Breast epithelium (tissue), 4 donors: ENCODE data around the gene TBCCD1. TPM values are rescaled to one million over a fixed set of nuclear protein-coding genes. Genes with fewer than 3 reads are reported as not detected.
"Not testable (repeated sequence)": the region's sequence is repeated elsewhere in the genome, so short reads cannot be mapped to it uniquely, and the experiment has no call there.

ENCODE experiments used
- DNase-seq, 2 donors: peaks; one replicate each; pipeline ENCODE4 v3.0.0-alpha.2; 2019; ENCODE audit warnings: low spot score in 2 of 2
- H3K27ac ChIP-seq, 2 donors: fragments of 200-600 bp; sonication (generic) in 1 of 2; one replicate each; pipeline ENCODE4 v1.5.1; 2016 to 2019; ENCODE audit warnings: mild to moderate bottlenecking in 1 of 2
- H3K27me3 ChIP-seq, 2 donors: fragments of 200-600 bp; sonication (generic) in 1 of 2; one replicate each; pipeline versions ENCODE4 v1.5.1 to v1.6.0; 2017 to 2019; ENCODE audit warnings: control low read depth in 1 of 2, mild to moderate bottlenecking in 1 of 2
- H3K36me3 ChIP-seq: fragments of 200-600 bp; one replicate; pipeline ENCODE4 v1.5.1; 2019
- H3K4me1 ChIP-seq, 2 donors: fragments of 200-600 bp; sonication (generic); one replicate each; pipeline ENCODE4 v1.5.1; 2016 to 2019; ENCODE audit warnings: control low read depth in 1 of 2
- H3K4me3 ChIP-seq, 3 donors: fragments of 200-600 bp; sonication (generic); 1 replicate in 2 of 3; 2 replicates in 1 of 3; pipeline ENCODE4 v1.5.1; 2016 to 2019; ENCODE audit warnings: mild to moderate bottlenecking in 3 of 3, moderate library complexity in 2 of 3
- H3K9me3 ChIP-seq, 2 donors: fragments of 200-600 bp; sonication (generic) in 1 of 2; one replicate each; pipeline ENCODE4 v1.5.1; 2016 to 2019; ENCODE audit warnings: control low read depth in 1 of 2
- POLR2A ChIP-seq: fragments of 450-650 bp; IDR thresholded peaks from one replicate; pipeline ENCODE4 v1.6.1; 2016; ENCODE audit warnings: antibody characterized with exemption, mild to moderate bottlenecking, moderate library complexity
- POLR2AphosphoS5 ChIP-seq, 3 donors: sonication (generic); formaldehyde crosslinking; IDR thresholded peaks; one replicate each; pipeline ENCODE4 v1.6.1; 2017; ENCODE audit warnings: antibody characterized with exemption in 3 of 3
- intact Hi-C: fragments of 100-400 bp; cut with DNase I; formaldehyde crosslinking; loops from one replicate; pipeline ENCODE4 v1.15.1; 2023; ENCODE audit warnings: low total_unique reads
- total RNA-seq, 3 donors: library from RNA; depleted of rRNA; stranded (reverse); fragments of >200 nt; gene quantifications; one replicate each; pipeline ENCODE4 v1.1.0, GENCODE V29; 2016
- TF ChIP-seq, protein P1 (sequence below), 3 donors: fragments of 450-650 bp; IDR thresholded peaks; one replicate each; pipeline ENCODE4 v1.5.1; 2016 to 2017; ENCODE audit warnings: antibody characterized with exemption in 3 of 3, mild to moderate bottlenecking in 3 of 3, moderate library complexity in 3 of 3

TBCCD1 gene
- total RNA-seq, 3 donors from 2014 or later, result 15.0 to 19.6 (median 17.4) TPM

- no peak for TF ChIP-seq POLR2A
- no peak for TF ChIP-seq POLR2AphosphoS5 (IDR thresholded peaks at IDR 0.05)
- TF ChIP-seq, protein P1, sequence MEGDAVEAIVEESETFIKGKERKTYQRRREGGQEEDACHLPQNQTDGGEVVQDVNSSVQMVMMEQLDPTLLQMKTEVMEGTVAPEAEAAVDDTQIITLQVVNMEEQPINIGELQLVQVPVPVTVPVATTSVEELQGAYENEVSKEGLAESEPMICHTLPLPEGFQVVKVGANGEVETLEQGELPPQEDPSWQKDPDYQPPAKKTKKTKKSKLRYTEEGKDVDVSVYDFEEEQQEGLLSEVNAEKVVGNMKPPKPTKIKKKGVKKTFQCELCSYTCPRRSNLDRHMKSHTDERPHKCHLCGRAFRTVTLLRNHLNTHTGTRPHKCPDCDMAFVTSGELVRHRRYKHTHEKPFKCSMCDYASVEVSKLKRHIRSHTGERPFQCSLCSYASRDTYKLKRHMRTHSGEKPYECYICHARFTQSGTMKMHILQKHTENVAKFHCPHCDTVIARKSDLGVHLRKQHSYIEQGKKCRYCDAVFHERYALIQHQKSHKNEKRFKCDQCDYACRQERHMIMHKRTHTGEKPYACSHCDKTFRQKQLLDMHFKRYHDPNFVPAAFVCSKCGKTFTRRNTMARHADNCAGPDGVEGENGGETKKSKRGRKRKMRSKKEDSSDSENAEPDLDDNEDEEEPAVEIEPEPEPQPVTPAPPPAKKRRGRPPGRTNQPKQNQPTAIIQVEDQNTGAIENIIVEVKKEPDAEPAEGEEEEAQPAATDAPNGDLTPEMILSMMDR (IDR thresholded peaks at IDR 0.05), result no peak
- intact Hi-C loops, result no loop called here
- Histone ChIP-seq H3K27ac (no peak overlapping the region), H3K9me3 (no peaks in the 10 kb centered on the region), H3K4me1 (no peaks in the 10 kb centered on the region), H3K27me3 (no peaks in the 10 kb centered on the region), H3K4me3 (no peak overlapping the region), H3K36me3 (peaks cover 7% of the 10 kb centered on the region)
- no peak for DNase-seq
Observed at GRCh38 chr3:186577521-186577920, 10.4 kb upstream of the TBCCD1 start.

DNA sequence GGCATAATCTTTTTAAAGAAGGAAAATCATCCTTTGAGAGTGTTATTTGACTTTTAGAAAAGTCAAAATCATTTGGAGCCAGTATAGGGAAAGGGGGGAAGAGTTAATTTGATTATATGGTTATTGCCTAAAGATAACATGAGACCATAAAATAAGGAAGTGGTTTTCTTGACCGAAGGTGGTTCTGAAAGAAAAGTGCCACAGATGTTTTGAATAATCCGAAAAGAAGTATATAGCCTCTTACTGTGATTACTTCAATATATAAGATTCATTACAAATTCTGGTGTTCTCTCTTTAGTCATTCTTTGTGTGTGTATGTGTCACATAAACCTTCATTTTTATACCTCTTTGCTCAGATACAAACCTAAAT, 4.5 kb upstream of the TBCCD1 start:
- no peak for DNase-seq
- H3K9me3 ChIP-seq, result no peaks in the 10 kb centered on the region
- peaks cover 7% of the 10 kb centered on the region for H3K36me3 ChIP-seq
- peaks cover 4 to 5% of the 10 kb centered on the region in 2 donors for H3K4me1 ChIP-seq
- TF ChIP-seq POLR2AphosphoS5 (IDR thresholded peaks at IDR 0.05), result no peak
- no peak for TF ChIP-seq POLR2A
- TF ChIP-seq, protein P1 (IDR thresholded peaks at IDR 0.05), result no peak
- intact Hi-C loops, result no loop called here
- H3K27ac ChIP-seq, result no peak overlapping the region
- no peaks in the 10 kb centered on the region for H3K27me3 ChIP-seq
- peak overlapping the region; percentile 80 to 96 (median 92) for H3K4me3 ChIP-seq

DNA sequence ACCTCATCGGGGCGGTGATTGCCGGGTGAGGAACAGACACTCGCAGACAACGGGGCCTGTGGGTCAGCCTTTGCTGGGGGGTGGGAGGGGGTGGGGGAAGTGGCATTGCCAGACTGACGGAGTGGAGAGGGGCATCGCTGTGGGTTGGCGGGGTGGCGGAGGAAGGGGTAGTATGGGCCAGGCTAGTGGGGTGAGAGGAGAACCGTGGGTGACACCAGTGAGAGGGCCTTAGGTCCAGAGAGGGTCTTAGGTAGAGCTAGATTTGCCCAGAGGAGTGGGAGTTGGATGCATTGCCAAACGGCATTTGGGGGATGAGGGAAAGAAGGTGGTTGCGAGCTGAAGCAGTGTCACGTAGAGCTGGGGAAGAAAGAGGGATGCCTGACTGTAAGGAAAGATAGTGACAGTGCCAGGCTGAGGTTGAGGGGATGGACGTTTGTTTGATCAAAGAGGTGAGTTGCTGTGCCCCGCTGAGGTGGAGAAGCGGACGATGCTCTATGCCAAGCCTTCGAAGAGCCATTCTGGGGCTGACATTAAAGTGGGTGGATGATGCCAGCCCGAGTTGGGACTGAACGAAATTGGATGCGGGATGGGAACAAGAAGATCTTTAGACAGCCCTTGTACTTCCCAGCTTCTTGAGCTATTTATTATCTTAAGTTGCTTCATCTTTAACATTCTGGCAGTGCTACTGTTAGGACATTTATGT, 4.0 kb upstream of the TBCCD1 start:
- no peaks in the 10 kb centered on the region for H3K27me3 ChIP-seq
- peak overlapping the region; percentile 80 to 96 (median 92) for H3K4me3 ChIP-seq
- peak overlapping the region; percentile 93 to 96 for H3K27ac ChIP-seq
- intact Hi-C loops, result no loop called here
- H3K4me1 ChIP-seq, result peaks cover 4 to 5% of the 10 kb centered on the region in 2 donors
- no peak for DNase-seq
- TF ChIP-seq, protein P1 (IDR thresholded peaks at IDR 0.05), result no peak
- TF ChIP-seq POLR2AphosphoS5 (IDR thresholded peaks at IDR 0.05) (no peak), POLR2A (no peak)
- H3K36me3 ChIP-seq, result peaks cover 7% of the 10 kb centered on the region
- no peaks in the 10 kb centered on the region for H3K9me3 ChIP-seq

GRCh38 chr3:186570096-186570940, 3.2 kb upstream of the TBCCD1 start, which contains the start of gene DNAJB11:
Gene DNAJB11, plus strand, starts transcription at chr3:186570720. Its CDS starts 178 bp downstream, at chr3:186570898.
- Histone ChIP-seq H3K27me3 (no peaks in the 10 kb centered on the region), H3K36me3 (peaks cover 7% of the 10 kb centered on the region), H3K4me1 (peaks cover 4 to 5% of the 10 kb centered on the region in 2 donors), H3K27ac (peak within 1 kb of the TSS; percentile 93 to 96), H3K9me3 (no peaks in the 10 kb centered on the region), H3K4me3 (peak within 1 kb of the TSS; percentile 80 to 96 (median 92))
- TF ChIP-seq POLR2A (peak; percentile 59), POLR2AphosphoS5 (IDR thresholded peaks at IDR 0.05) (peak; percentile 17 to 84 (median 83))
- TF ChIP-seq, protein P1 (IDR thresholded peaks at IDR 0.05), result no peak
- intact Hi-C loops, result no loop called here
- peak; percentile 99 for DNase-seq

- Histone ChIP-seq H3K27ac (peak overlapping the region; percentile 93 to 96), H3K27me3 (no peaks in the 10 kb centered on the region), H3K9me3 (no peaks in the 10 kb centered on the region), H3K36me3 (peaks cover 4% of the 10 kb centered on the region), H3K4me3 (peak overlapping the region; percentile 80 to 96 (median 92)), H3K4me1 (peaks cover 4 to 5% of the 10 kb centered on the region in 2 donors)
- TF ChIP-seq POLR2A (no peak), POLR2AphosphoS5 (IDR thresholded peaks at IDR 0.05) (no peak)
- TF ChIP-seq, protein P1 (IDR thresholded peaks at IDR 0.05), result no peak
- DNase-seq, result no peak
- intact Hi-C loops, result no loop called here
Observed at GRCh38 chr3:186569779-186570095, 2.6 kb upstream of the TBCCD1 start.

GRCh38 chr3:186569361-186569760, 2.2 kb upstream of the TBCCD1 start:
- H3K9me3 ChIP-seq, H3K36me3 ChIP-seq, intact Hi-C loops, H3K4me1 ChIP-seq, H3K27me3 ChIP-seq, DNase-seq: not testable (repeated sequence)
- peak overlapping the region in 1 of 2 donors; percentile 96 for H3K27ac ChIP-seq
- peak overlapping the region in 1 of 3 donors; percentile 80 for H3K4me3 ChIP-seq
